ENCODE data around the gene KLHL33.
"Not testable (repeated sequence)": the region's sequence is repeated elsewhere in the genome, so short reads cannot be mapped to it uniquely, and the experiment has no call there.

The KLHL33 gene

GRCh38 chr14:20435582-20436362 is at the start of gene KLHL33:
TSS of gene KLHL33 (minus strand) at chr14:20436166. CDS start at chr14:20435811, 355 bp downstream.
- no peak for DNase-seq (ENCODE audit: low spot score)

- no peak for DNase-seq (ENCODE audit: low spot score)
These were observed 46.4 kb upstream of the KLHL33 start for GRCh38 chr14:20482382-20482781.

DNA sequence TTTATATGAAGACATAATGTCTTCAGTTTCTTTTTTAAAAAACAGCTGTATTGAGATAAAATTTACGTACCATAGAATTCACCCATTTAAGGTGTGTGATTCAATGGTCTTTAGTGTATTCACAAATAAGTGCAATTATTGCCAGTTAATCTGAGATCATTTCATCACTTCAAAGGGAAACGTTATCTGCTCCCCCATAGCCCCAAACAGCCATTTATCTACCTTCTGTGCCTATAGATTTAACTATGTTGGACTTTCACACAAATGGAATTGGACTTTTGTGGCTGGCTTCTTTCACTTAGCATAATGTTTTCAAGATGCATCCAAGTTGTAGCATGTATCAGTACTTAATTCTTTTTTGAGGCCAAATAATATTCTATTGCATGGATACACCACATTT is 42.9 kb upstream of the KLHL33 start:
- no peak for DNase-seq (ENCODE audit: low spot score)

- no peak for DNase-seq (ENCODE audit: low spot score)
These were observed 41.4 kb upstream of the KLHL33 start for GRCh38 chr14:20477211-20477876.

DNA sequence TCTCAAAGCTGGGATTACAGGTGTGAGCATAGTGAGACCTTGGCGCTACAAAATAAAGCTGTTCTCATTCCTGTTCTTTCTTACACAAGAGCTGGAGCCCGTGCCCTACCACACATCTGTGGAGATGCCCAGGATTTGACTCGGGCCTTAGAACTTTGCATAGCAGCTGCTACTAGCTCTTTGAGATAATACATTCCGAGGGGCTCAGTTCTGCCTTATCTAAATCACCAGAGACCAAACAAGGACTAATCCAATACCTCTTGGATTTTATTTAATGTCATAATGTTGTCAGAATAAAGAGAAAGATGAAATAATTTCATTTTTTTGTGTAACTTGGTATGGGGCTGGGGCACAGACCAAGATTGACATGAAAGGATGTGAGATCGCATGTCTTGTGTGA is 40.8 kb upstream of the KLHL33 start:
- DNase-seq (ENCODE audit: low spot score), result no peak

GRCh38 chr14:20472536-20473169 is 36.7 kb upstream of the KLHL33 start:
- DNase-seq (ENCODE audit: low spot score), result no peak

GRCh38 chr14:20470603-20470901 is 34.6 kb upstream of the KLHL33 start:
- DNase-seq (ENCODE audit: low spot score), result no peak

DNA sequence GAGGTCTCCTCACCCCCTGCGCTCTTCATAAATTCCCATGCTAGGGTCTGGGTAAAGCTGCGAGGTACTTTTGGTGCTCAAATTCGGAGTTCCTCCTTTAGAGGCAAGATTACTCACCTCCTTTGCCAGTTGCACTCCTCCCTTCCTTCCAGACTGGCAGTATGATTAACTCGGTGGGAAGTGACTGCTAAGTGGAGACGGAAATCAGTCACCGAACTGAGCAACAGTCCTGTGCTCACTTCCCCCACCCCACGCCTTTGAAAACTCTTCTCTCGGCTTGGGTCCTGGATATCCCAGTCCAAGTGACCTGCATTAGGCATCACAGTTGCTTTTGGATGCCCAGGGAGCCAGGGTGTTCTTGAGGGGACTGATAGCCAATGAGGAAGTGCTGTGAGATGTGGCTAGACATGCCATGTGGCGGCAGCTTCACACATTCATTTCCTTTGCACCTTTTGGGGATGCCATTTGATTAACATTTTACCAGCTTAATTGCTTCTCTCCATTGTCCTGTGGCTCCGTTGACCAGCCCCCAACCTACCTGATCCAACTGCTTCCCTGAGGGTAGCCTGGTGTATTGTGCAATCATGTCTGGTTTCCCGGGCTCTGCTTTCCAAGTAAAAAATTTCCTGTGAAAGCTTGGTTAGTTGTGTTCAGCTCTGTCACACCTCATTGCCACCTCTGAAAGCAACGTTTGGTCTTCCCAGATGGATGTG is 34.1 kb upstream of the KLHL33 start:
- DNase-seq (ENCODE audit: low spot score), result peak; percentile 68

DNA sequence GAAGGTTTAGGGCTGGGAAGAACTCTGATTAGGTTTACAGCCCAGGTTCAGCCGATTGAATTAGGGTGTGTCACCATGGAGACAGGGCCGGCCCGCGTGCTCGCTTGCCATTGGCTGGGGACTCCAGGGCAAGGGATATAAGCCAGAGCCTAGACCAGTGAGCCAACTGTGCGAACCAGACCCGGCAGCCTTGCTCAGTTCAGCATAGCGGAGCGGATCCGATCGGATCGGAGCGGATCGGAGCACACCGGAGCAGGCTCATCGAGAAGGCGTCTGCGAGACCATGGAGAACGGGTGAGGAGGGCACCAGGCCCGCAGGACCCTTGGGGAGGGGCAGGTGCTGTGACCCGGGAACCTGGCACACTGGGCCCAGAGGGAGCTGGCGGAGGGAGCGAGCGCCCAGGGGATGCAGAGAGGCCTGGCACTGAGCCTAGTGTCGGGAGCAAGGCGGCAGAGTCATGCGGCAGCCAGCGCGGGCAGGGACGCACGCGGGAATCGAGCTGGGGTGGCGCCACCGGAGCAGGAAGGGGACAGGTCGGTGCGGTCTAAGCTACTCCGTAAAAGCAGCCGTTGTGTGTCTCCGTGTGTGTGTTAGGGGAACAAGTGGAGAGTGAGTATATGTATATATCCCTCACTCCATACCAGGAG is 33.4 kb upstream of the KLHL33 start, which contains the start of gene PNP:
PNP (plus strand) TSS at position 165 of the 648 bp plus-strand sequence; CDS start at position 284, 119 bp downstream.
- peak; percentile 96 for DNase-seq (ENCODE audit: low spot score)

DNA sequence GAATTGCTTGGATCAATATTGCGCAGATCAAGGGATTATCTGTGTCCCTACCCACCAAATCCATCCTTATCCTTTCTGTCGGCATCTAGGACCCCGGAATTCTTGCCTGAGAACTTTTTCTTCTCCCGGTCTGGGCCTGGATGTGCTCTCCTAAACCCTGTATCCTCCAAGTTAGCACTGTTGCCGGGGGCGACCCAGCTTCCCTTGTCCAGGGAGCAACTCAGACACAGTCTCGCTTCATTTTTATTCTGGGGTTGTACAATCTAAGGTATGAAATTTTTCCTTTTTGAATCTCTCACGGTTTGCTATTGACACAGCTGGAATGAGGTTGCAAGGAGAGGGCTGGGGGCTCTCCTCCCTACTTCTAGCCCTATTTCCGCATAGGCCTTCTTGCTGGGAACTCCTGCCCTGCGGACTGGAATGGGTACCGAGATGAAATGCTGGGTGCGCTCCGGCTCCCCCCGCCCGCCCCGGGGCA is 32.8 kb upstream of the KLHL33 start:
- no peak for DNase-seq (ENCODE audit: low spot score)

DNA sequence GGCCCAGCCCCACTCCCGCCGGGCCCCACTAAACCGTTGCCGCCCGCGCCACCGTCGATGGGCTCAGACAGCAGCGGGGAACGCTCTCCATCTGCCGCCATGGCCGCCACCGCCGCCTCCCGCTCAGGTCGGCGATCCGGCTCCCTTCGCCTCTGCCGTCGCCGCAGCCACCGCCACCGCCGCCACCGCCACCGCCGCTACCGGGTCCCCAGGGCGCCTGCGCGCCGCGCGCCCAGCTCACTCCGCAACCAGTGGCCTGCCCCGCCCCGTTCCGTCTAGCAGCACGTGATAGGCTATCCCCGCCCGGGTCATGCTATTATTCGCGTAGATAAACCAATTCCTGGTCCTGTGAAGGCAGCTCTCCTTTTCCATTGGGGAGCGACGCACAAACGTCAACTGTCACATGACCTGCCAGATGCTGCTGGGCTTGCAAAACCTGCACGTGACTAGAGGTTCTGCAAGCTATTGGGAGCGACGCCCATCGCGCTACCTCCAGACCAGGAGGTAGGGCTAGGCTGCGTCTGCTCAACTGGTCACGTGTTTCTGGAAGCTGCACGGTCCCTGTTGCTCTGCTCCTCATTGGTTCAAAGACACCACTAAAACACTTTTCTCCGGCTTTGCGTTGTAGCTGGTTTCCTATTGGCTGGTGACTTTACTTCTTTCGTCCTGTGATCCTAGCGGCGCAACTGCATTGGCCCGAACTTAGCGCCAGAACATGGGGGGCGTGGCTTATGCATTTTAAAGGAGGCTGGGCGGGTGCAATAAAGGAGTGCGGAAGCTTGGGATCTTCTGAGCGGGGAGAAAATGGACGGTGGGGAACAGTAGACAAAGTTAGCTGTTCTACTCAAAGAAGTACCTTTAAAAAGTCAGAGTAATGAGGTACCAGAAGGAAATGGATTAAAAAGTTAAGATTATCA is 25.5 kb upstream of the KLHL33 start, which contains the start of gene PIP4P1:
PIP4P1 (minus strand) TSS at position 210 of the 917 bp plus-strand sequence; CDS start at position 101, 109 bp downstream.
- DNase-seq (ENCODE audit: low spot score), result peak; percentile 100

DNA sequence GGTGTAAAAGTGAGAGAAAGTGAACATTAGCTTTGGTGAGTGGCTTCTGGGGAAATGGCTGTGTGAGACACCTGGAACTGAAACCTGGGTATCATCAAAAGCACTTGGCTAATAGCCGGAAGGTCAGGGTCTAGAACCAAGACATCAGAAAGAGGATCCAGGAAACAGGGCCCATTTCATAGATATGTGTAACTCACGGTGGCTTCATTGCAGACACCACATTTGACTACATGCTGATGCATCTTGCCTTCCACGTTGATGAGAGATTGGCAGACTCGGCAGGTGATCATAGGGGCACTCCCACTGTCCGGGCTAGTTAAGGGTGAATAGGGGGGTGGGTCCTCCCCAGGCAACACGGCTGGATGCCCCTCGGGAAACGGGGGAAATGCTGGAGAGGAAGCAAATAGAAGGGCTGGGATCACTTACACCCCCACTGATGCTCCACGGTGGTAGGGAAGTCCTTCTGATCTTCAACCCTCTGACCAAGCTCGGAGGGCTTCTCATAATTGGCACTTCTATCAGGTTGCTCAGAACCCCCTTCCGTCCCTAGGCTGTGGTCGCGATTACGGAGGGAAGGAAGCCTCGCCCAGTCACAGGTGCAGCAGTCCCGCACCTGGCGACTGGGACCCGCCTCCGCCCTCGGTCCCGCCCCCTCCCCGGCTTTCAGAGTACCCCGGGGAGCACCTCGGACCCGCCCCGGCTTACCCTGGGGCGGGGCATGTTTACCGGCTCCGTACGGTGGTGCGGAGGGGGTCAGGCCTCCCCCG is 24.7 kb upstream of the KLHL33 start:
- DNase-seq (ENCODE audit: low spot score), result peak; percentile 88

- DNase-seq (ENCODE audit: low spot score), result no peak
These were observed 22.2 kb upstream of the KLHL33 start for GRCh38 chr14:20458031-20458789.

GRCh38 chr14:20456971-20457370 is 21.0 kb upstream of the KLHL33 start:
- no peak for DNase-seq (ENCODE audit: low spot score)

DNA sequence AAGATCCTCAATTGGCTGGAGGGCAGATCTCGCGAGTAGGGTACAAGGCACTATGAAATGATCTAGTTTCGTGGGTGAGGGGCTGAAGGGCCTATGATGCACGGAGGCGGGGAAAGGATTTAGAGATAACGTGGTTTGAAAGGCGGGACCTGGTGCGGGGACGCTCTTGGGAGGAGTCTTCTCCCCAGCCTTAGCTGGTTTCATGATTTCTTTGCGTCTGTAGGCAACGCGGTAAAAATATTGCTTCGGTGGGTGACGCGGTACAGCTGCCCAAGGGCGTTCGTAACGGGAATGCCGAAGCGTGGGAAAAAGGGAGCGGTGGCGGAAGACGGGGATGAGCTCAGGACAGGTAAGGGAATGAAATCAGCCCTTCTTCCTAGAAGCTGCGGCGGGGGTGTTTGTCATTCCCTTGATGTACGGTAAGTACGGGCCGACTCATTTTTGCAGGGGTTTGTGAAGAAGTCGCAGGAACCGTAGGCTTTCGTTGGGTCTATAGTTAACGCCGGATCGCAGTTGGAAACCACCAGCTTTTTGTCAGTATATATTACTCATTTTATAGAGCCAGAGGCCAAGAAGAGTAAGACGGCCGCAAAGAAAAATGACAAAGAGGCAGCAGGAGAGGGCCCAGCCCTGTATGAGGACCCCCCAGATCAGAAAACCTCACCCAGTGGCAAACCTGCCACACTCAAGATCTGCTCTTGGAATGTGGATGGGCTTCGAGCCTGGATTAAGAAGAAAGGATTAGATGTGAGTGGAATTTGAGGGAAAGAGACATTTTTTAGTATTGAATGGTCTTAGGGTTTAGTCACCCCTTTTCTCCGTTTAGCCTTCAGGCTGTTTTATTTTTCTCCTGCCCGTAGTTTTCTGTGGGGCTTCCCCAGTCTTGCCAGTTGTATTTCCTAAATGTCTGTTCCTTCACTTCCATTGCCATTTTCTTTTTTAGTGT is 19.7 kb upstream of the KLHL33 start:
- DNase-seq (ENCODE audit: low spot score), result no peak

DNA sequence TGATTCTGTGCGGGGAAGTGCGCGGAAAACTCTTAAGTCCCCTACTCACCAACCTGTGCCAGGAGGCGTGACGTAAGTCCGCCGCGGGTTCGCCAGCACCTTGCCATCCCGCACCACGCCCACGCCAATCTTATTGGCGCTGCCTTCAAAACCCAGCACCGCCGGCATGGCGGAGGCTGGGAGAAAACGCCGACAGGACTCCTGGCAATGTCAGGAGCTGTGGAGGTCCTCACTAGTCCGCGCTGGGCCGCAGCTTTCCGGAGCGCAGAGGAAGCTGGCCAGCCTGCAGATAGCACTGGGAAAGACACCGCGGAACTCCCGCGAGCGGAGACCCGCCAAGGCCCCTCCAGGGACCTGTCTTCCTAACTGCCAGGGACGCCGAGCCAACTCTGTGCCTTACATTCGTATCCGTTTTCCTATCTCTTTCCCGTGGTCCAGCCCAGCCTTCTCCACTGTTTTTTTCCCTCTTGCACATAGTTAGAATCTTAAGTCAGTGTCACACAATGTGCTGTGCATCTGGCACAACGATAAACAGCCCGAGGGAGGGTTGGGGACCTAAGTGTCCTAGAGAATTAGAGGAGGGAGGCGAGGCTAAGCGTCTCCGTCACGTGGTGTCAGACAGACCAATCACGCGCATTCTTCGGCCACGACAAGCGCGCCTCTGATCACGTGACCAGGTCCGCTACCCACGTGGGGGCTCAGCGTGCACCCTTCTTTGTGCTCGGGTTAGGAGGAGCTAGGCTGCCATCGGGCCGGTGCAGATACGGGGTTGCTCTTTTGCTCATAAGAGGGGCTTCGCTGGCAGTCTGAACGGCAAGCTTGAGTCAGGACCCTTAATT is 18.8 kb upstream of the KLHL33 start, which contains the start of the genes APEX1 and OSGEP:
APEX1 (plus strand) TSS at position 711 of the 839 bp plus-strand sequence. CDS start 420 bp downstream, outside the sequence.
OSGEP (minus strand) TSS at position 297 of the 839 bp plus-strand sequence; CDS start at position 168, 129 bp downstream.
- DNase-seq (ENCODE audit: low spot score), result peak; percentile 99

DNA sequence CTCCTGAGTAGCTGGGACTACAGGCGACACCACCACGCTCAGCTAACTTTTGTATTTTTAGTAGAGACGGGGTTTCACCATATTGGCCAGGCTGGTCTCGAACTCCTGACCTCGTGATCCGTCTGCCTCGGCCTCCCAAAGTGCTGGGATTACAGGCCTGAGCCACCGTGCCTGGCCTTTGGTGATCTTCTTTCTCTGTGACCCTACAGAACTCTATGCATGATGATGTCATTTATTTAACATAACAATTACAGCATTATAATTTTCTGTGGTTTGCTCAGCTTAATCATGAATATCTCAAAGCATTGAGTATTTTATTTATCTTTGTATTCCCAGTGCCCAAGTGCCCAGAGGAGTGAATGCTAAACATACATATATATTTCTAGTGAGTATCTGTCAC is 16.9 kb upstream of the KLHL33 start:
- DNase-seq (ENCODE audit: low spot score), result not testable (repeated sequence)

All from NAMALWA (cell line).